OCI-LY3 (cell line): ENCODE data around the gene RILPL1.
"Not testable (repeated sequence)": the region's sequence is repeated elsewhere in the genome, so short reads cannot be mapped to it uniquely, and the experiment has no call there.

Experiments used
- H2AFZ ChIP-seq: fragments of 200-600, 300-600 bp; shearing (Covaris generic); 2 replicates; pipeline ENCODE4 v1.6.0; 2014; ENCODE audit warnings: antibody characterized with exemption, low read depth, low read length
- H3K27ac ChIP-seq: fragments of 200-600, 300-600 bp; sonication (generic); 2 replicates; pipeline ENCODE4 v1.5.1; 2014; ENCODE audit warnings: mild to moderate bottlenecking, low read length, moderate library complexity, mixed read lengths
- H3K27me3 ChIP-seq: fragments of 200-600, 300-600 bp; sonication (generic); 2 replicates; pipeline ENCODE4 v1.6.1; 2014; ENCODE audit warnings: low read depth, low read length, mixed read lengths
- H3K36me3 ChIP-seq: fragments of 200-600, 300-600 bp; sonication (generic); replicated peaks from 2 replicates; pipeline ENCODE3; 2014; ENCODE audit warnings: low read depth, low read length, mixed read lengths
- H3K4me1 ChIP-seq: fragments of 300-600, 200-600 bp; sonication (generic); 2 replicates; pipeline ENCODE4 v1.6.1; 2014; ENCODE audit warnings: low read length, mixed read lengths
- H3K4me2 ChIP-seq: fragments of 200-600, 300-600 bp; sonication (generic); 2 replicates; pipeline ENCODE4 v1.6.1; 2014; ENCODE audit warnings: low read length, mixed read lengths
- H3K4me3 ChIP-seq: fragments of 300-600, 200-600 bp; sonication (generic); 2 replicates; pipeline ENCODE4 v1.5.1; 2014; ENCODE audit warnings: antibody characterized with exemption, mild to moderate bottlenecking, low read length, moderate library complexity
- H3K79me2 ChIP-seq: fragments of 300-600, 200-600 bp; shearing (Covaris generic); 2 replicates; pipeline ENCODE4 v1.6.1; 2014; ENCODE audit warnings: mild to moderate bottlenecking, low read length, mixed read lengths
- H3K9ac ChIP-seq: fragments of 300-600, 200-600 bp; shearing (Covaris generic); 2 replicates; pipeline ENCODE4 v1.6.0; 2014; ENCODE audit warnings: mild to moderate bottlenecking, low read length, moderate library complexity
- H3K9me3 ChIP-seq: fragments of 200-600, 300-600 bp; shearing (Covaris generic); 2 replicates; pipeline ENCODE4 v1.6.1; 2014; ENCODE audit warnings: low read length, mixed read lengths; ENCODE audit not compliant: insufficient read depth
- H4K20me1 ChIP-seq: fragments of 200-600, 300-600 bp; sonication (generic); 2 replicates; pipeline ENCODE4 v1.6.1; 2016; ENCODE audit warnings: low read length, mixed read lengths; ENCODE audit not compliant: insufficient read depth
- CTCF ChIP-seq: fragments of 200-600, 300-600 bp; sonication (generic); IDR thresholded peaks from 2 replicates; pipeline ENCODE4 v1.5.1; 2014; ENCODE audit warnings: antibody characterized with exemption, low read length, low read depth
- EZH2phosphoT487 ChIP-seq: fragments of 200-600 bp; shearing (Covaris generic); IDR thresholded peaks from 2 replicates; pipeline ENCODE4 v1.6.1; 2018; ENCODE audit warnings: antibody characterized with exemption, mixed run types, low read depth

RILPL1 gene

DNA sequence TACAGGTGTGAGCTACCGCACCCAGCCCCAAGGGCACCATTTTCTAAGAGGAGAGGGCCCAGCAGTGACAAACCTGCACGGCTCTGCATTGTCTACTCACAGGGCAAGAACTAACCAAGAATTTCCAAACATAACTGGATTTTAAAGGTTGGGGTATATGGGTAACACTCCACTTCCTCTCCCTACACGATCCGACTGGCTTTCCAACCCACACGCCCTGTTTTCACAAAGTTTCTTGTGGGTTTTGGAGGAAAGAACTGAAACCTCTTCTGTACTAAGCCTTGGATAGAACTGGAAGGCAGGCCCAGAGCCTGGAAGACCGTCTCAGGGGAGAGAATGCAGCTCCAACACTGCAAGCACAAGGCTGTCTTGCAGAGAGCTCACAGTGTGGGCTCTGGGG, 50.6 kb downstream of the RILPL1 start:
- H4K20me1 ChIP-seq = no peaks in the 10 kb centered on the region
- no peaks in the 10 kb centered on the region for H3K27me3 ChIP-seq
- peaks cover 25% of the 10 kb centered on the region for H3K4me1 ChIP-seq
- no peak overlapping the region for H3K4me2 ChIP-seq
- H3K79me2 ChIP-seq = no peaks in the 10 kb centered on the region
- H3K9me3 ChIP-seq = no peaks in the 10 kb centered on the region
- H3K4me3 ChIP-seq = no peak overlapping the region
- no peak overlapping the region for H2AFZ ChIP-seq
- H3K36me3 ChIP-seq = no peaks in the 10 kb centered on the region
- H3K9ac ChIP-seq = no peak overlapping the region
- no peak overlapping the region for H3K27ac ChIP-seq
- no peak for TF ChIP-seq CTCF

DNA sequence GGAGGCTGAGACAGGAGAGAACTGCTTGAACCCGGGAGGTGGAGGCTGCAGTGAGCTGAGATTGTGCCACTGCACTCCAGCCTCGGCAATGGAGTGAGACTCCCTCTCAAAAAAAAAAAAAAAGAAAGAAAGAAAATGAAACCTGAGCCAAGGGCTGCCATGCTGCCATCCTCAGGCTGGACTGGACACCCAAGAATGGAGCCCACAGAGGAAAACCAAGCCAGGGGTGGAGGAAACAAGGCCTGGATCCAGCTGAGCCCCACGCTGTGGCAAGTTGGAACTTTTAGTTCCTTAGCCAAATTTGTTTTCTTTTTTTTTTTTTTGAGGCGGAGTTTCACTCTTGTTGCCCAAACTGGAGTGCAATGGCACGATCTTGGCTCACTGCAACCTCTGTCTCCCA, 52.3 kb downstream of the RILPL1 start:
- not testable (repeated sequence) for H3K79me2 ChIP-seq, H3K27me3 ChIP-seq, H3K36me3 ChIP-seq, H3K9me3 ChIP-seq, H4K20me1 ChIP-seq
- peak overlapping the region; percentile 39; the same call in 1 of the 2 replicates for H2AFZ ChIP-seq
- H3K27ac ChIP-seq = peak overlapping the region; percentile 55
- peak overlapping the region; percentile 76 for H3K4me2 ChIP-seq
- peak overlapping the region; percentile 39 for H3K9ac ChIP-seq
- peaks cover 25% of the 10 kb centered on the region for H3K4me1 ChIP-seq
- peak overlapping the region; percentile 78 for H3K4me3 ChIP-seq

DNA sequence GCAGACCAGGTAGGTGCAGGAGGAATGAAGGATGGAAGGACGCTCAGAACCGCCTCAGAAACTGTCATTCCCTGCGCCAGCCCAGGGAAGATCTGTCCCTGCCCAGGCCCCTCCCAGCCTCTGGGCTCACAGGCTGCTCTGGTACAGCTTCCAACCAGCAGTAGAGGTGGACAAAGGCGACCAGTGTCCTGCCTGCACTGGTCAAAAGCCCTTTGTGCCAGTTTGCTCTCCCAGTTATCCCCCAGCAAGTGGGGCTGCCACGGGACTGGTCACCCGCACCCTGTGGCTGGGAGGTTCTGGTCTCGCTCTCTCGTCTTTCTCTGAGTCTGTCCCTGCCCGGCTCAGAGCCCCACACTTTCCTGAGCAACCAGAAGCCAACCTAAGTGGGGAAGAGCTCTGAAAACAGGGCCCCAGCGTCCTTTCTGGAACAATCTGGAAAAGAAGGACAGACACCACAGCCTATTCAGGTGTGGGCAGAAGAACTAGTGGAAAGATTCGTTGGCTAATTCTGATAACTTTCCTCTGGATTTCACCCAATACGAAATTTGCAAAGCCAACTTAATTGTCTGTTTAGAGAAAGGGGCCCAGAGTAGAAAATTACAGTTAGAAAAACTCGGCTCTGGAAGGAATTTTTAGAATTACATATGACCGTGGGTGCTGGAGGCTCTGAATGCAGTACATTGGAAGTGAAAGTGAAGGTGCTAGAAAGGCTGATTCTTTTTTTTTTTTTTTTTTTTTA, 53.9 kb downstream of the RILPL1 start:
- H3K9me3 ChIP-seq = no peaks in the 10 kb centered on the region
- H2AFZ ChIP-seq = no peak overlapping the region
- H3K27me3 ChIP-seq = no peaks in the 10 kb centered on the region
- peaks cover 25% of the 10 kb centered on the region for H3K4me1 ChIP-seq
- H3K9ac ChIP-seq = no peak overlapping the region
- no peaks in the 10 kb centered on the region for H3K79me2 ChIP-seq
- no peaks in the 10 kb centered on the region for H4K20me1 ChIP-seq
- no peak for TF ChIP-seq CTCF
- no peak for TF ChIP-seq EZH2phosphoT487
- no peaks in the 10 kb centered on the region for H3K36me3 ChIP-seq
- H3K27ac ChIP-seq = no peak overlapping the region
- no peak overlapping the region for H3K4me2 ChIP-seq
- H3K4me3 ChIP-seq = no peak overlapping the region

DNA sequence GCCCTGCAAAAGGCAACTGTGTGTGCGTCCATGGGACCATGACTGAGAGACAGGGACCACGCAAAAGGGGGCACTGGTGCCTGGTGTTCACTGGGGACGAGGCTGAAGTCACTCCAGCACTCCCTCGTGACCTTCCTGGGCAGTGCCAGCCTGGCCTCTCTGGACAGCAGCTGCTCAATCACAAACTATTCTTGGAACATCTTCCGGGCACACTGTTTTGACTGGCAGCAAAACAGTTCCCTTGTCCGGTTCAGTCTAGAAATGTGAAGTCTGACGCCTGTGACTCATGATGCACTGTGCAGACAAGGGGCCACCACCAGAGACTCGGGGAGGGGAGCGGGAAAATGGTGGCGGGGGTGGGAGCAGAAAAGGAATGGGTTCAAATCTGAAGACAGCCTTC, 54.8 kb downstream of the RILPL1 start:
- Histone ChIP-seq H3K9me3 (no peaks in the 10 kb centered on the region), H3K4me3 (no peak overlapping the region), H3K79me2 (no peaks in the 10 kb centered on the region), H2AFZ (no peak overlapping the region), H3K4me1 (peaks cover 16% of the 10 kb centered on the region), H3K4me2 (no peak overlapping the region), H4K20me1 (no peaks in the 10 kb centered on the region), H3K9ac (no peak overlapping the region), H3K27me3 (no peaks in the 10 kb centered on the region), H3K27ac (no peak overlapping the region), H3K36me3 (no peaks in the 10 kb centered on the region)
- TF ChIP-seq EZH2phosphoT487 (no peak), CTCF (no peak)
